CD4-positive, alpha-beta T cell treated with Interleukin-2 at 100 ng/mL for 4 hours (primary cell): ENCODE results near the gene MRPS10.

Source experiments
- DNase-seq: peaks from one replicate; pipeline ENCODE4 v3.0.0-alpha.2; 2020; ENCODE audit warnings: low spot score

MRPS10 gene

DNA sequence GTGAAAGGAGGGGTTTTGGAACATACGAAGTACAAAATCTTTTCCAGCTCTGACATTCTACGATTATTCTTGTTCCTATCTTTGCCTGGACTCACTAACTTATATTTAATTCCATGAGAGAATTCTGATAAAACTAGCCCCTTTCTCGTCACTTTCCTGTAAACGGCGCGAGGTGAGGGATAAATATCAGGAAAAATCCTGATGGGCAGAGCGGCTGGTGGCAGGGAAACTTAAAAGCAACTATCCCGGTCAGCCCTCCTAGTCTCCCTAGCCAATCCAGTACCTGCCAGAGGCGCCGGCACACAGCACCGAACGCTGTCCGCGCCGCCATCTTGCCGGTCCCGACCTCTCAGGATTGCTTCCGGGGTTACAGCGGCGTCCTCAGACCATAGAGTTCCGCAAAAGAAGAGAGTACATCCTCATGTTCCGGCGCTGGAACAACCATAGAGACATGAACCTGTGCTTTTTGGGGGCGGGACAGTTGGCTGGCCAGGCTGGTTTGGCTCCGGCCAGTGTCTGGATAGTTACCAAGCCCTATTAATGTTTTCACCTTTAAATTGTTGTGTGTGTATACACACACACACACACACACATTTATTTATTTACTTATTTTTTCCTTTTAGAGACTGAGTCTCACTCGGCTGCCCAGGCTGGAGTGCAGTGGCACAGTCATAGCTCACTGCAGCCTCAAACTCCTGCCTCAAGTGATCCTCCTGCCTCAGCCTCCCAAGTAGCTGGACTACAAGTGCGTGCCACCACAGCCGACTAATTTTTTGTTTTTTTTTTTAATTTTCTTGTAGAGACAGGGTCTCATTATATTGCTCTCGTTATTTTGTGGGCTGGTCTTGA lies at the start of gene MRPS10:
Gene MRPS10 (minus strand): TSS at position 343 of the 849 bp plus-strand sequence. CDS start 12 bp downstream, at position 331.
- DNase-seq = peak; percentile 93

DNA sequence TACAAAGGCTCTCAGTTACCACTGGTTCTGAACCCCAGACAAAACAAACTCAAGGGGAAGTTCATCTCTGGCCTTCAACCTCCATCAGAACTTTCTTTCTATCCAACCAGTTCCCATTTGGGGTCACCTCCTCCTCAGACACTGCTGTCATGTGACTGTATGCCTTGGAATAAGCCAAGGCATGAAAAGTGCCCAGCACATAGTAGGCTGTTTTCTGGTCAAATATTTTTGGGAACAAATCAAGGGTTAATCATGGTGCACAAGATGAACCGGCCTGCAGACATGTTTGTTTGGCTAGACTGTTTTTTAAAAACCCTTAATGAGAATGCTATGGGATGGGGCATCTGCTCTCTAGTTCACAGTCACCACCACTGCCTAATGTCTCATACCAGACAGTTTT lies 48.9 kb upstream of the MRPS10 start:
- no peak for DNase-seq

DNA sequence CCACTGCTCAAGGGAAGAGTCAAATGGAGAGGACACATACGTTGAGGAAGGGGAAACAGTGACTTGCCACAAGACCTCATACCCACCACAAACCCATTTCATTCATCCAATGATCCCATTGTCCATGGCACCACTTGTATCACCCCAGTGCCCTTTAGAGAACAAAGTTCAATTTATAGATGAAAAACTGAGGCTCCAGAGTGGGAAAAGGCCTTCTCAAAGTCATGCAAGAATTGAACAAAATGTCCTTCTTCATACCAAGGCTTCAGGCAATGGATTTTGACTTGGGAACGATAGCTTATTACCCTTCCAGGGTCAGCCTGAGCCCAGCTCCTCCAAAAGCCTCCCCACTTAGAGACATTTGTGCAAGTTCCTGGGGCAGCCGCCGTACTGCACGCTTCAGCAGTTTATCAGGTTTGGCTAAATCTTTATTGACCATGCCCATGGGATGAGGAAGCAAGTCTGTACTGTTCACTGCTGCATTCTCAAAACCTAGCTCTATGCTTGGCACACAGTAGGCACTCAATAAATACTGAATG lies 47.3 kb upstream of the MRPS10 start:
- DNase-seq = no peak

DNA sequence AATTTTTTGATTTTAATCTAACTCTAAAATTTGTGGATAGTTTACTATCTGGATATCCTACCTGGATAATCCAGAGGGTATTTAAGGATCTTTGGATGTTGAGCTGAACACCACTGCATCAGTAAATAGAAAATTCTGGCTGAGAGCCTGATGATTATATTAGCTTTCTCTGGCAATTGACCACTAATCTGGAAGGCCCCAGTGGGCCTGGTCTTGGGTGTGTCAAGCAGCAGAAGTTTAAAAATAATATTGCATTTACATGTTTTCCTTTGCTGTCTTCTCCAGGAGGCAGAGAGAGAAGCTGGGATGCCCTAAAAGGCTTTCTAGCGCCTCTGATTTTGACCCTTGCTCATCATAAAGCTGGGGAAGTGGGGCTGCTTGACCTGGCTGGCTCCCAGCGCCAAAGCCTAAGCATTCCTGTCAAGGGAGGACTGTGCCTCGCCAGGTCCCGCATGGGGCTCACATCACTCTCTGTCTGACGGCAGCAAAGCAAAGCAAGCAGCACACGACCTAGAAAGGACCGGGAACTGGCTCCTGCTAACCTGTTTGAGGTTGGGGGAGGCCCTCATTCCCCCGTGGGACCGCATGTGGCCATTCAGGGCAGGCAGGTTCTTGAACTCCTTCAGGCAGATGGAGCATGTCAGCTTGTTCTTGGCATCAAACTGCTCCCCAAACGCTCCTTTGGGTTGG lies 46.6 kb upstream of the MRPS10 start:
- DNase-seq = no peak

DNA sequence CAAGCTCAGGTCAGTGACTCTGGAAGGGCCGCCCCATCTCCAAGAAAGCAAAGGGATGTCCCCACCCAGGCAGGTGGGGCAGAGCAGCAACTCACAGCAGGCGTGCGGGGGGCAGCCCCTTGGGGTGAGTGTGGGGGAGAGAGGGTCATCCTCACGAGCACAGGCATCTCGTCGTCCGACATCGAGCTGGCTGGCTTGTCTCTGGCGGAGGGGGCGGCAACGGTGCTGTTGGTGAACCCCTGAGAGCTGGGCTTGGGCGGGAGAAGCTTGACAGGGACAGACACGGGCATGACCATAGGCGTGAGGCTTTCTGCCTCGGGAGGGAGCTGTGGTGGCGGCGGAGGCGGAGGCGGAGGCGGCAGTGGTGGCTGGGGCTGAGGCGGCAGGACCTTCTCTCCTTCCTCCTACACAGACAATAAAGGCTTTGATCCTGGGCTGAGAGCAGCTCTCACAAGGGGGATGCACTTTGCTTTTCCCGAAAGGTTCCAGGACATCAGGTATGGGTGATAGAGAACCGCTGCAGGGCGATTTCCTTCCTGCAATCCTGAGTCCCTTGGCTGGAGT lies 45.6 kb upstream of the MRPS10 start:
- DNase-seq = no peak

DNA sequence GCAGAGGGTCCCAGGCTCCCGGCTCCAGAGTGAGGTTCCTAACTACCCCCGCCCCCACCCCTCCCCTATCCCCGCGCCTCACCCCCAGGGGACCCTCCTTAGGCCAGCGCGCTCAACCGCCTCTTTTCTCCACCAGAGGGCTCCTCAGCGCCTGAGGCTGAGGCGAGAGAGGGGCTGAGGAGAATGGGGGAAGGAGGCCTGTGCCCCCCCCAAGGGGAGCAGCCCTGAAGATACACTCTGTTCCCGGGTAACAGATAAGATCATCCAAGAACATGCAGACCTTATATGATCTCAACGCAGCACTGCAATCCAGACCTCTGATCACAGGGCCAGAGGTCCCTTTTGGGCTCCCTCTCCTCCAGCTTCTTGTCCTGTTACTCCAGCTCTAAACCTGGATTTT lies 43.3 kb upstream of the MRPS10 start:
- DNase-seq = peak; percentile 25

DNA sequence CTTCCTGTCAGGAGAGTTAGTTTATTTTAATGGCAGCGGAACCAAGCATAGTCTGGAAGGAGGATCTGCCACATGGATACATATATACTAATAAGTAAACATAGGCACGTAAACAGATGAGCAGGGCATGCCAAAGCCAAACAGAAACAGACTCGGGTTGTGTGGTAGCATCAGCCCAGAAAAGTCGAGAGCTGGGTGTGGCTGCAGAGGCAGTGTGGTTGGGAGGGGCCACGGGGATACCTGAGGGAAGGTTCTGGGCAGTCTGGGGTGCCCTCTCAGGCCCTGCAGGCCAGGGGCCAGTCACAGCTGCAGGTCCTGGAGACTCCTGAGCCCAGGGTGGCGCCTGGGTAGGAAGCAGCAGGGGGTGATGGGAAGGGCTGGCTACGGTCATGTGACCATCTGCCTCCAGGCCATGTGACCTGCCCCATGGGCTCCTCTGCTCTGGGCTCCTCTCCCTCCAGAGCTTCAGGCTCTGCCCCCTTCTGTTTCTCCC lies 42.8 kb upstream of the MRPS10 start:
- DNase-seq = no peak

DNA sequence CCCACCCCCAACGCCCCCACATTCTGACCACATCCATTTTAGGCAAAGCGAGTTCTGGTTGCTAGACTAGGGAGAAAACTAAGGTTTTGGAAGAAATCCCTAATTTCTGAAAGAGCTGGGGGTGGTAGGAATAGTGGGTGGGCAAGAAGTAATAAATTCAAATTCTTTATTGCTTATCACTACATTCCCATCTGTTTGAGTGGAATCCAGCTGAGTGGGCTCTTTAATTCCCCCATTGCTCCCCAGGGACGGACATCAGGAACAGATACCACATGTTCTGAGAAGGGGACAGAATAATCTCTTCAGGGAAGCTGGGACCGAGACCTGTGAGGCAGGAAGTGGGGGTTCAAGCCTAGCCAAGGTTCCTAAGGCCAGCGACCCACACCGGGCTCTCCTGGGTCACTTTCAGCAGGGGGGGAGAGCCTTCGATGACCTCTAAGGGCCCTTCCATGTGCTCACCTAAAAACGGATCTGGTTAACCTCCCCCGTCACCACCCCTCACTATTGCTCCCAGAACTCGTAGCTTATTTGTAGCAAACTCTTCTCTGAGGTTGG lies 42.3 kb upstream of the MRPS10 start:
- no peak for DNase-seq

DNA sequence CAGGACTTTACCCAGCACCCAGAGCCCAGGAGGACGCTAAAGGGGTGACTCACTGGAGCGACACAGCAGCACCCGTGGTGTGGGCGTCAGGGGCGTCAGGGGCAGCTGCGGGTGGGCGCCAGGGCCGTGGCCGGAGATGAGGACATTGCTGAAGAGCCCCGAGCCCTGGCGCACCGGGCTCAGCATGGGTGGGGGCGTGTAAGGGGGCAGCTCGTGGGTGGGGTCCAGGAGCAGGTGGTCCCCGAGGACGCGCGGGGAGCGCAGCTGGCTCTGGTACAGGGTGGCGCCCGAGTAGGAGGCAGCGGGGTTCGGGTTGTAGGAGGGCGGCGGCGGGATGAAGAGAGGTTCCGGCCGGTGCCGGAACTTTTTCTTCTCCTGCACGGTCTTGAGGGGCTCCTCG lies 41.6 kb upstream of the MRPS10 start:
- no peak for DNase-seq

DNA sequence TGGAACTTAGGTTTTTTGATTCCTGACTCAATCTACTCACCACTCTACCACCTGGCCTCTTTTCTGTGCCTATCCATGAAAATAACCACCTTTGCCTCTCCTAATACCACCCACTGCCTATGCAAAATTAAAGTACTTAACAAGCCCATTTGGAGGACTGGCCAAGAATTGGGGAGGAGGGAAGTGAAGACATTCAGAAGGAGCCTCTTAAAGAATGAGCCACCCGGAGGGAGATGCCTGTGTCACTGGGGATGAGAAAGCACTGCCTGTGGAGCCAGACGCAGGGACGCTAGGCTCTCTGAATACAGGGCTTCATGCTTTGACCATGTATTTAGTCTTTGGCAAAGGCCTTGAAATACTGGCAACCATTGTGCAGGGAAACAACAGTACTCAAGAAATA lies 40.0 kb upstream of the MRPS10 start:
- DNase-seq = no peak

DNA sequence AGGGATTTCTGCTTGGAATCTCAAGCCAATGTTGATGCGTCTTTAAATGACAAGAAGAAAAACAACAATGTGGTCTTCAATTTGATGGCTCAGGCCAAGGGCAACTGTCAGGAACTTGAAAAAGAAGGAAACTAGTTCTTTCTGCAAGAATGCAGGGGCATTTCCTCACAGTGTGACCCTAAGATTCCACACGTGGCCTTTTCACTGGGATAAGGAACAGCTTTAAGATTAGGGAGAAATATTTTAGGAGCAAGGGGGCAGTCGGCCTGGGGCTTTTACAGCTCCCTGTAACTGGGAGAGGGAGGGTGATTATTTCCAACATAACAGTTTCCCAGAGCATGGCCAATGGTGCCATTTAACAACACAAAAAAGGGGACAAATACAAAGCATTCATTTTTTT lies 39.4 kb upstream of the MRPS10 start:
- no peak for DNase-seq

DNA sequence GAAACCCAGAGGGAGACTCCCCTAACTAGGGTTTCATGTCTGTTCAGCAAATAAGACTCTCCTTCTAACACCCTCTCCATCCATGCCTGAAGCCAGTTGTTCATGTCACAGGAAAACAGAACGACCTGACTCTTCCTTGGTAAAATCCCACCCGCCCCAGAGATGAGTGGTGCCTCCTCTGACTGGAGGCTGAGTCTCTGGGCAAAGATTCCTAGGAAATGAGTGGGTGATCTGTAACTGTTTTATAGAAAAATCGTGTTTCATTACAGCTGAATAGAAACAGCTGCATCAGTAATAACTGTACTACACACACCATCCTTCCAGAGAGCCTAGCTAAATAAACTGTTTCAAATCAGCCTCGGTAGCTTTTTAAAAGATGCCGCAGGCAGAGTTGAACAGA lies 37.4 kb upstream of the MRPS10 start:
- no peak for DNase-seq

DNA sequence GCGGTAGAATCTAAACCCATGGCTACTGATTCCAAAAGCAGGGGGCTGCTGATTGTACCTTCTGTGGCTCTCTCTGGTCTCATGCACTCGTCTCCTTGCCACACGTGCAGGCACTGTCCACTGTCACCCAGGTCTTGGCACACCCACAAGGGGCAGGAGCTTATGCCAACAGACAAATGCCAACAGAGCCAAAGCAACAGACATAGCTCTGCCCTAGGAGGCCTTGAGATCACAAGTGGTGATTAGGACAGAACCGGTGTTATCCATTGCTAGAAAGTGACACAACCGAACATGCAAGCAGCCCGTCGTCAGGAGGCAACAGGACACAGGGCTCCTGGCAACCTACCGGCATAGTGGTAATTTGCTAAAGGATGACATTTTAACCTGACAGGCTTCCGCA lies 36.8 kb upstream of the MRPS10 start:
- DNase-seq = no peak

DNA sequence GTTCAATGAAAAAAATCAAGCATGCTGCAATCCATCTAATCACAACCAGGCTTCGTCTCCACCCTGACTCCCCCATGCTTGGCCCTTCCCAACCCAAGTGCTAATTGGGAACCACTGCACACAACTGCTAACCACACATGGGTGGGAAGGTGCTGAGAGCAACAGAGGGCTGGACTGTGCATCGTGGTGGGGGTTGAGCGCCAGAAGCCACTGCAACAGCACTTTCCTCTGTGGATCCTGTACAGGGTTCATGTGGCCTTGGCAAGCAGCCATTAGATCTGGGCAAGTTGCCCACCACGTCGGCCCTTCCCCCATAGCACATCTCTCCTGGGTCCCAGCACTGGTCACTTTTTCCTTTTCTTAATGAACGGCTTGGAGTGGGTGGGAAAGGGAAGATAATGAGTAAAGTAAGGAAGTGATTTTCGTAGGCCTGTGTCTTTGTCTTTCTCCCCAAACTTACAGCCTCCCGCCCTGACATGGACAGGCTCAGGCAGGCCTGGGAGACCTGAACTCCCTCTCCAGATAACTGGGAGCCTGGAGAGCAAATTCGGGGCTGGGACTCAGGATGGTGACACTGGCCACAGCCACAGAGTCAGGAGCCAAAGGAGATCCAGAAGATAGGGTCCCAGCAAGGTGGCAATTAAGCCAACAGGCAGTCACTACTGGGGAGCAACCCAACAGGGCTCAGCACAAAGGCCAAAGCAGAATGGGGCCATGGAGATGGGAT lies 34.4 kb upstream of the MRPS10 start:
- DNase-seq = no peak

DNA sequence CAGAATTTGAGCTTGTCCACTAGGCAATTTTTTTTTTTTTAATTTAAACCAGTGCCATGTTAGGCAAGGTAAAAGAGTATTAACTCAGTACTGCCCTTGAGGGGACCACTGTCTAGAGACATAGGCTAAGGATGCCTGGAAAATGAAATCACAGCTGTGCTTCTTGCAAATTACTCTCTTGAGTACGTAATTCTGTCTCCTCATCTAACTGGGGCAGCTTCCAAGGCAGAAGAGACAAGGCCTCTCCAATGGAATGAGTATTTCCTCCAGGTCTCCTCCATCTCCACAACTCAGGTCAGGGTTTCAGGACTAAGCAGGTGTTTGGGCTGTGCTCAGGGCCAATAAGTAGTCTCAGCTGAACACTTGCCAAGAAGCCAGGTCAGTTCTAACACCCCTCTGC lies 33.8 kb upstream of the MRPS10 start:
- no peak for DNase-seq

DNA sequence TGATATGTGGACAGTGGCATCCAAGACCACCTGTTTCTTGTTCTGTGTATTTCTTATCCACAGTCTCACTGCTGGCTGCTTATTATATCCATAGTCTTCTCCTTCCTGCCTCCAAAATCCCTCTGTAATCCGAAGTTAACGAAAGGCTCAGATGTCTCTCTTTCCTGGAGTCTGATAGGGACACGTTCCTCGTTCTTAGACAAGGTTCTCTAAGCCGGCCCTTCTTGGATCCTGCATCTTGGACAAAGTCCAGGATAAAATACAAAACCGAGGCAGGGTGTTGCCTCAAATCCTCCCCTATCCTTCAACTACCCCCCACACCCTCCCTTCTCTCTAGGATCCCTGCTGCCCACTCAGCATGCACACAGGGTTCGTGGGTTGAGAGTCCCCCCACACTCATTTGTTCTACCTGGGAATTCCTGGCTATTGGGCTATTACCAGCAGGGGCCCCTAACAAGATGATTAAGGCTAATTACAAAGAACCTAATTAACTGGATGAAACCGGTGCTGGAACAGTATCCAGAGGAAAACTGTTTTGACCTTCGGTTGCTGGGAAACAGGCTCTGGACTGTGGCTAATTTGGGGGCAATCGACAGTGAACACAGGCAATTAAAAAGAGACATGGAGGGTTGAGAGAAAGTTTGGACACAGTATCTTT lies 32.7 kb upstream of the MRPS10 start:
- DNase-seq = no peak

DNA sequence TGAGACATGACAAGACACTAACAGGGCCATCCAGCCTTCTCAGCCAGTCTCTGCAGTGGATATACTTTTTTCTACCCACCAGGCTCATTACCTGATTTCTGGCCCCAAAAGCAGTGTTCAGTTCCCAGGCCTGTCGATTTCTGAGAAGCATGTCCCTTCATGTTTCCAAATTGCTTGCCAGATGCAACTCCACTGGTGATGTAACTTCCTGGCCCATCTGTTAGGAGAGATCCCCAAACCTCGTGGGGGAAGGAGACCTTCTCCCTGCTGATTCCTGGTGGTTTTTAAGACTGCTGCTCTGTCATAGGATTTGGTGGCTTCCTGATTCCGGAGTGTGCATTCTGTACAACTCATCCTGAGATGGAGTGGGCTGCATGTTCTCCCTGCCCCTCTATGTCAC lies 31.6 kb upstream of the MRPS10 start:
- DNase-seq = no peak

DNA sequence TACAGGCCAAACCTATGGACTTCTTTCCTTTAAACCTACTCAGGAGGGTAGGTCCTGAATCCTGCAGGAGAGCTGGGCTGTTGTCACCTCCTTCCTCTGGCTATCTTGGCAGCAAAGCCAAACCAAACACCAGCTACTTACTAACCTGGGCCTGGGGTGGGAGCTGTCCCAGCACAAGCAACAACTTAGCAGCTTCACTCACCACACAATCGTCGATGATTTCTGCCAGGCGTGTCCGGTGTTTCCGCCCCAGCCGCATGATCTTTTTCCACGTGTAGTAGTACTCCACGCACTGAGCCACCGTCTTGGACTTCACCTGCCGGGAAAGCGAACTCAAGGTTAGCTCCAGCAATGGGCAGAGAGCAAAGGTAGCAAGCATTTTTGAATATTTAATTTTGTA lies 25.4 kb upstream of the MRPS10 start:
- no peak for DNase-seq

DNA sequence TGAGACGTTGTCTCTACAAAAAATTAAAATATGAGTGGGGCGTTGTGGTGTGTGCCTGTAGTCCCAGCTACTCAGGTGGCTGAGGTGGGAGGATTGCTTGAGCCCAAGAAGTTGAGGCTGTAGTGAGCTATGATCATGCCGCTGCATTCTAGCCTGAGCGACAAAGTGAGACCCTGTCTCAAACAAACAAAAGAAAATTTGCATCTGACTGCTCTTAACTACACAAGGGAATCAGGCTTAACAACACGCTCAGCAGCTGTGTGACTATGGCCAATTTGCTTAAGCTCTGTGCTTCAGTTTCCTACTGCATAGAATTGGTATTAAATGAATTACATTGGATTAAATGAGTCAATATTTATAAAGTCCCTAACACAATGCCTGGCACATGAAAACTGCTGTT lies 24.3 kb upstream of the MRPS10 start:
- DNase-seq = no peak

DNA sequence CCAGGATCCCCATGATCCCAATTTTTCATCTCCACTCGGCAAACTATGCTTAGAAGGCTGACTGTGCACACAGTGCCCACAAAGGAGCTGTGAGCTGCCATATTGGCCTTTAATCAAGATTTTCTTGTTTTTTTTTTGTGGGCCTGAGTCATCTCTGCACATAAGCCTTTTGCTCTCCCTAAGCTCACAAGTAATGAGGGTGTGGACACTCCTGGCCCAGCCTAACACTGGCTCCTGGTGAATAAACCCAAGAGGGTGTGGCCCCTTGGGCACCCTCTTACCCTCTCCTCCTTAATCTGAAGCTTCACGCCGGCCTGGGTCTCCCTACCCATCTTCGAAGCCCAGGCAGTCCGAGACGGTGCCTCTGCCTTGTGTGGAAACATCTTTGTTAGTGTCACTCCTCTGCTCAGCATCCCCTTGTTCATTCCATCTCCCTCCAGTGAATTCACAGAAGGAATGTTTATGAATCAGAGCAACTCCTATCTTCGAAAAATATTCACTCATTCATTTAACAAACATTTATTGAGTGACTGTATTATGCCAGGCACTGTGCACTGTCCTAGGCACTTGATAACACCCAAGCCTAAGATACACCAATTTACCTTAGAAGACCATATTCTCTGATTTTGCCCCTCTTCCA lies 22.2 kb upstream of the MRPS10 start:
- DNase-seq = no peak

DNA sequence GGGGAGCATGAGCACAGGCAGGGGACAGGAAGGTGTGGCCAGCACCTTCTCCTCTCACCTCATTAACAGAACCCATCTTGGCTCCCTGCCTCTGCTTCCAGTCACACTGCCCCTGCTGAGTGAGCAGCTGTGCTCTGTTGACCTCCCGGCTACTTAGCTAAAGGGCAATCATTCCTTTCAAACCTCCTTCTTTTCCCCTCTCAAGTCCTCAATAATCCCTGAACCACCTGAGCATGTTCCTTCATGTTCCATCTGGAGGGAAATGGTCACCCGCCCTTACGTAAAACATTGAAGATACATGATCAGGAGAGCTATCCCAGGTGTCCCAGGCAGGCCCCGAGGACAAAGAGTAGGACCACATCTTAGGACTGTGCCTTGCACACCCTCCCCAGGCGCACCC lies 21.7 kb upstream of the MRPS10 start:
- DNase-seq = no peak
